PFSK-1 (cell line): ENCODE measurements around the gene MGMT.

Experiments
- POLR2AphosphoS5 ChIP-seq: IDR thresholded peaks from 2 replicates; pipeline ENCODE4 v1.6.1; 2012; ENCODE audit warnings: low read depth, mild to moderate bottlenecking, control low read depth, low read length, moderate library complexity
- REST ChIP-seq, 2 experiments: IDR thresholded peaks; 2 replicates each; pipeline versions ENCODE4 v1.6.1 to v1.8.0; 2011 to 2012; ENCODE audit warnings: low read depth in 2 of 2, low read length in 2 of 2, control low read depth in 1 of 2, inconsistent platforms in 1 of 2, mild to moderate bottlenecking in 1 of 2, moderate library complexity in 1 of 2; ENCODE audit not compliant: insufficient read depth in 1 of 2
- SIN3A ChIP-seq: IDR thresholded peaks from 2 replicates; pipeline ENCODE4 v1.6.1; 2012; ENCODE audit warnings: mild to moderate bottlenecking, low read length, moderate library complexity, borderline replicate concordance; ENCODE audit not compliant: insufficient read depth
- TAF1 ChIP-seq: IDR thresholded peaks from 2 replicates; pipeline ENCODE4 v1.6.1; 2012; ENCODE audit warnings: low read length, control low read depth, borderline replicate concordance; ENCODE audit not compliant: insufficient read depth

GRCh38 chr10:129518793-129519192 is 51.8 kb downstream of the MGMT start:
- no peak for TF ChIP-seq POLR2AphosphoS5
- TF ChIP-seq REST (IDR thresholded peaks at IDR 0.05; ENCODE audit: insufficient read depth in 1 of 2, low read depth in 2 of 2, low read length in 2 of 2) = no peak
- no peak for TF ChIP-seq TAF1
- no peak for TF ChIP-seq SIN3A
